HepG2 (cell line): ENCODE data around the gene CCL22.

Experiments used
- EZH2 ChIP-seq: conservative IDR thresholded peaks from 2 replicates; pipeline ENCODE4 v1.6.1; 2012; ENCODE audit warnings: mild to moderate bottlenecking, low read depth, low read length, moderate library complexity
- FOXJ3 ChIP-seq: sonication (generic); formaldehyde crosslinking; IDR thresholded peaks from 2 replicates; pipeline ENCODE4 v1.4.0; 2020; ENCODE audit warnings: missing genetic modification reagents, mild to moderate bottlenecking, borderline replicate concordance
- HNRNPH1 ChIP-seq: fragments of 200-400 bp; formaldehyde crosslinking; optimal IDR thresholded peaks from 2 replicates; pipeline ENCODE3; 2017; ENCODE audit warnings: mild to moderate bottlenecking, low read depth, low read length
- KAT8 ChIP-seq: IDR thresholded peaks from 2 replicates; pipeline ENCODE4 v1.6.1; 2016; ENCODE audit warnings: missing genetic modification reagents, missing compliant biosample characterization
- NR2C2 ChIP-seq: sonication (generic); formaldehyde crosslinking; IDR thresholded peaks from 2 replicates; pipeline ENCODE4 v1.4.0; 2020; ENCODE audit warnings: missing genetic modification reagents, mild to moderate bottlenecking, moderate library complexity, borderline replicate concordance
- SNAPC2 ChIP-seq: sonication (generic); formaldehyde crosslinking; IDR thresholded peaks from 2 replicates; pipeline ENCODE4 v1.8.1; 2022; ENCODE audit warnings: mild to moderate bottlenecking, missing genetic modification reagents
- SP1 ChIP-seq, 2 experiments: fragments of 450-650 bp in 1 of 2; sonication (generic) in 1 of 2; formaldehyde crosslinking in 1 of 2; IDR thresholded peaks; 2 replicates each; pipeline versions ENCODE4 v1.4.0 to v1.6.1; 2016 to 2020; ENCODE audit warnings: missing genetic modification reagents in 1 of 2
- ZNF441 ChIP-seq: sonication (generic); formaldehyde crosslinking; IDR thresholded peaks from 2 replicates; pipeline ENCODE4 v1.7.0; 2021; ENCODE audit warnings: missing genetic modification reagents, borderline replicate concordance
- TF ChIP-seq, protein P1 (sequence below): sonication (generic); formaldehyde crosslinking; IDR thresholded peaks from 2 replicates; pipeline ENCODE4 v1.5.0; 2020; ENCODE audit warnings: mild to moderate bottlenecking, missing genetic modification reagents, moderate library complexity
- TF ChIP-seq, protein P2 (sequence below): sonication (generic); formaldehyde crosslinking; IDR thresholded peaks from 2 replicates; pipeline ENCODE4 v1.4.0; 2020; ENCODE audit warnings: missing genetic modification reagents

DNA sequence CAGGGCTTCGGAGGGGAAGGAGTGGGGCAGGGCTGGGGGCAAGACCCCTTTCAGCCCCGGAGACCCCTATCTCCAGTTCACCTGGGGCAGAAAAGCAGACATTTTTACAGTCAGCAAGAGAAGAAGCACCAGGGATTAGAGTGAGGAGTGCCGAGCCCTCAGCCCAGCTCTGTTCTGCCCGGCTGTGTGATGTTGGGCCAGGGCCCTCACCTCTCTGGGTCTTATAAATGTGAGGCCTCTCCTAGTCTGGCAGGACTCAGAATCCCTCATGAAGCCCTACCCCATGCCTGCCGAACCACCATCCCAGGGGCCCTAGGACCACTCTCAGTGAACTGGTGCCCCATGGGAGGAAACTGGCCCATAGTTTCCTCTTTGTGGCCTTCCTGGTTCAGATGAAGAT is 26.5 kb downstream of the CCL22 start:
- TF ChIP-seq FOXJ3 (CRISPR knock-in tag): no peak
- no peak for TF ChIP-seq ZNF441
- TF ChIP-seq HNRNPH1: no peak
- no peak for TF ChIP-seq SP1 (IDR thresholded peaks at IDR 0.05)
- no peak for TF ChIP-seq SP1 (CRISPR knock-in tag; IDR thresholded peaks at IDR 0.05)
- TF ChIP-seq EZH2: no peak
- TF ChIP-seq SNAPC2 (CRISPR knock-in tag): no peak
- no peak for TF ChIP-seq KAT8 (CRISPR knock-in tag)
- no peak for TF ChIP-seq NR2C2 (CRISPR knock-in tag)
- TF ChIP-seq, protein P1, sequence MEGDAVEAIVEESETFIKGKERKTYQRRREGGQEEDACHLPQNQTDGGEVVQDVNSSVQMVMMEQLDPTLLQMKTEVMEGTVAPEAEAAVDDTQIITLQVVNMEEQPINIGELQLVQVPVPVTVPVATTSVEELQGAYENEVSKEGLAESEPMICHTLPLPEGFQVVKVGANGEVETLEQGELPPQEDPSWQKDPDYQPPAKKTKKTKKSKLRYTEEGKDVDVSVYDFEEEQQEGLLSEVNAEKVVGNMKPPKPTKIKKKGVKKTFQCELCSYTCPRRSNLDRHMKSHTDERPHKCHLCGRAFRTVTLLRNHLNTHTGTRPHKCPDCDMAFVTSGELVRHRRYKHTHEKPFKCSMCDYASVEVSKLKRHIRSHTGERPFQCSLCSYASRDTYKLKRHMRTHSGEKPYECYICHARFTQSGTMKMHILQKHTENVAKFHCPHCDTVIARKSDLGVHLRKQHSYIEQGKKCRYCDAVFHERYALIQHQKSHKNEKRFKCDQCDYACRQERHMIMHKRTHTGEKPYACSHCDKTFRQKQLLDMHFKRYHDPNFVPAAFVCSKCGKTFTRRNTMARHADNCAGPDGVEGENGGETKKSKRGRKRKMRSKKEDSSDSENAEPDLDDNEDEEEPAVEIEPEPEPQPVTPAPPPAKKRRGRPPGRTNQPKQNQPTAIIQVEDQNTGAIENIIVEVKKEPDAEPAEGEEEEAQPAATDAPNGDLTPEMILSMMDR (CRISPR knock-in tag): no peak
- TF ChIP-seq, protein P2, sequence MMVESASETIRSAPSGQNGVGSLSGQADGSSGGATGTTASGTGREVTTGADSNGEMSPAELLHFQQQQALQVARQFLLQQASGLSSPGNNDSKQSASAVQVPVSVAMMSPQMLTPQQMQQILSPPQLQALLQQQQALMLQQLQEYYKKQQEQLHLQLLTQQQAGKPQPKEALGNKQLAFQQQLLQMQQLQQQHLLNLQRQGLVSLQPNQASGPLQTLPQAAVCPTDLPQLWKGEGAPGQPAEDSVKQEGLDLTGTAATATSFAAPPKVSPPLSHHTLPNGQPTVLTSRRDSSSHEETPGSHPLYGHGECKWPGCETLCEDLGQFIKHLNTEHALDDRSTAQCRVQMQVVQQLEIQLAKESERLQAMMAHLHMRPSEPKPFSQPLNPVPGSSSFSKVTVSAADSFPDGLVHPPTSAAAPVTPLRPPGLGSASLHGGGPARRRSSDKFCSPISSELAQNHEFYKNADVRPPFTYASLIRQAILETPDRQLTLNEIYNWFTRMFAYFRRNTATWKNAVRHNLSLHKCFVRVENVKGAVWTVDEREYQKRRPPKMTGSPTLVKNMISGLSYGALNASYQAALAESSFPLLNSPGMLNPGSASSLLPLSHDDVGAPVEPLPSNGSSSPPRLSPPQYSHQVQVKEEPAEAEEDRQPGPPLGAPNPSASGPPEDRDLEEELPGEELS (CRISPR knock-in tag): no peak
